ENCODE results near the gene PAQR5.

DNA sequence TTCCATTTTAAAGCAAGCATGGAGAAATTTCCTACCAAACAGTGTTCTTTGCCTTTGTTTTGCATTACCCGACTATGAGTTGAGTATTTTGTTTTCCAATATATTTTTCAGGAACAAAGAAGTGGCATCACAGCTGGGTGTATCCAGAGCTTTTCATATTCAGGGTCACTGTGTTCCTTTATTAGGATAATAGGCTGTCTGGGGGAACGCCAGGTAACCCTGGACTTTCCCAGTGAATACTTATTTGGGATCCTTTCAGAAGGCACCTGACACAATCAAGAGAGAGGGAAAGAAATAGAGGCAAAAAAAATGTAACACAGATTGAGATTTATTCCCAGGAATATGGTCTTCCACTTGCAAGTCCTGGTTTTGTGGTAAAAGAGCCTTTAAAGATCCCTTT is 44.4 kb downstream of the PAQR5 start:
- TF ChIP-seq, protein P1, sequence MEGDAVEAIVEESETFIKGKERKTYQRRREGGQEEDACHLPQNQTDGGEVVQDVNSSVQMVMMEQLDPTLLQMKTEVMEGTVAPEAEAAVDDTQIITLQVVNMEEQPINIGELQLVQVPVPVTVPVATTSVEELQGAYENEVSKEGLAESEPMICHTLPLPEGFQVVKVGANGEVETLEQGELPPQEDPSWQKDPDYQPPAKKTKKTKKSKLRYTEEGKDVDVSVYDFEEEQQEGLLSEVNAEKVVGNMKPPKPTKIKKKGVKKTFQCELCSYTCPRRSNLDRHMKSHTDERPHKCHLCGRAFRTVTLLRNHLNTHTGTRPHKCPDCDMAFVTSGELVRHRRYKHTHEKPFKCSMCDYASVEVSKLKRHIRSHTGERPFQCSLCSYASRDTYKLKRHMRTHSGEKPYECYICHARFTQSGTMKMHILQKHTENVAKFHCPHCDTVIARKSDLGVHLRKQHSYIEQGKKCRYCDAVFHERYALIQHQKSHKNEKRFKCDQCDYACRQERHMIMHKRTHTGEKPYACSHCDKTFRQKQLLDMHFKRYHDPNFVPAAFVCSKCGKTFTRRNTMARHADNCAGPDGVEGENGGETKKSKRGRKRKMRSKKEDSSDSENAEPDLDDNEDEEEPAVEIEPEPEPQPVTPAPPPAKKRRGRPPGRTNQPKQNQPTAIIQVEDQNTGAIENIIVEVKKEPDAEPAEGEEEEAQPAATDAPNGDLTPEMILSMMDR (IDR thresholded peaks at IDR 0.05) = no peak
- no peak for TF ChIP-seq POLR2A (IDR thresholded peaks at IDR 0.05)
